ENCODE data around the gene PARD6B.

- TF ChIP-seq ZNF280D (CRISPR knock-in tag; IDR thresholded peaks at IDR 0.05) = no peak
- no peak for TF ChIP-seq CTCF (CRISPR knock-in tag; IDR thresholded peaks at IDR 0.05)
Measured at GRCh38 chr20:50762045-50762422, 30.7 kb downstream of the PARD6B start.

All from HepG2 (cell line).